Stimulated activated CD8-positive, alpha-beta memory T cell treated with anti-CD3 and anti-CD28 coated beads, Interleukin-15, amount 100 ng/mL, for 48 hours (primary cell): ENCODE measurements around the gene AK3.
A peak's percentile ranks its signal among the peaks of the same experiment; 100 is the strongest.
"Not testable (repeated sequence)": the region's sequence is repeated elsewhere in the genome, so short reads cannot be mapped to it uniquely, and the experiment has no call there.

Experiments used
- DNase-seq, 2 donors: peaks; one replicate each; pipeline ENCODE4 v3.0.0-alpha.2; 2020; ENCODE audit warnings: low read depth in 2 of 2

Gene AK3

DNA sequence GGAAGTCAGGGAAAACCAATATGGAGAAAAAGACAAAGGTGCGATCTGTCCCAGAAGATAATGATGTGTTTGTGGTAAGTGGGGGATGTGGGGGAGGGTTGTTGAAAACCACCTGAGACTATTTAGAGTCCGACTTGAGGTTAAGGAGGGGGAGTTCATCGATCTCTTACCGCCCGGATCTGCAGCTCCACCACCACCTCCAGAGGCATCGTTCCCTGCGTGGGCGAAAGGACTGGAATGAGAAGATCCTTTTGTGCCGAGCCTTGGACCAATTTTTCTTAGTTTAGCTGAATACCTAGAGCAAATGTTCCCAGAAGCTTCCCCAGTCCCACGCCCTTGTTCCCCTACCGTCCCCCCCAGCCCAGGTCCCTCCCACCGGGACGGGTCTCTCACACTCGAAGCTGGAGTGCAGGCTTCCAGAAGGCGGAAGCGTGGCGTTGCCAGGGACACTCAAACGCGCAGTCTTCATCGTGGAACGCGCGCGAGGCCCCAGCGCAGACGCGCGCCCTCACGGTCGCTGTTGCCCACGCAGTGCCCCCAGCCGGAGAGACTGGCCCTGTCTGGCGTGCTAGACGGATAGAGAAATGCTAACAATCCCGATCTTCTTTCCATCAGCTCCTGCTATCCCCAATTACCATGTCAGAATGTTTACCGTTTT, 74.8 kb downstream of the AK3 start, which contains the start of gene SPATA6L:
TSS of gene SPATA6L (minus strand) at position 439 of the 658 bp plus-strand sequence. CDS start at position 209, 230 bp downstream.
- DNase-seq = peak in 1 of 2 donors; percentile 15

GRCh38 chr9:4665357-4665756, 75.6 kb downstream of the AK3 start:
- no peak for DNase-seq

DNA sequence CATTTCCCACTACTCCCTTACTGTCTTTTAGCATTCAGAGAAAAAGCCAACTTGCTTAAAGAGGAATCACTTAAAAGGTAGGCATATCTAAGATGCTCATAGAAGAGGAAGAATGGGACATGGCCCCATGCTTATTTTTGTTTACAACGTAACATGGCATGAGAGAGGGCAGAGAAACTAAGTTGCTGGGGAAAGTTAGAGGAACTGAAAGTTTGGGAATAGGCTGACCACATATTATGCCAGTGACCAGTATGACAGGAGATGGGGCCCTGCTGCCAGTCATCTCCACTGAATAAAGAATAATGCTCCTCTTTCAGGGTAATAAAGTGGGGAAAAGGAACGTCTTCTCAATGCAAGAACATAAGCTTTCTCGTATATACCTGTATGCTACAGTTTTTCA, 77.0 kb downstream of the AK3 start:
- DNase-seq = no peak

DNA sequence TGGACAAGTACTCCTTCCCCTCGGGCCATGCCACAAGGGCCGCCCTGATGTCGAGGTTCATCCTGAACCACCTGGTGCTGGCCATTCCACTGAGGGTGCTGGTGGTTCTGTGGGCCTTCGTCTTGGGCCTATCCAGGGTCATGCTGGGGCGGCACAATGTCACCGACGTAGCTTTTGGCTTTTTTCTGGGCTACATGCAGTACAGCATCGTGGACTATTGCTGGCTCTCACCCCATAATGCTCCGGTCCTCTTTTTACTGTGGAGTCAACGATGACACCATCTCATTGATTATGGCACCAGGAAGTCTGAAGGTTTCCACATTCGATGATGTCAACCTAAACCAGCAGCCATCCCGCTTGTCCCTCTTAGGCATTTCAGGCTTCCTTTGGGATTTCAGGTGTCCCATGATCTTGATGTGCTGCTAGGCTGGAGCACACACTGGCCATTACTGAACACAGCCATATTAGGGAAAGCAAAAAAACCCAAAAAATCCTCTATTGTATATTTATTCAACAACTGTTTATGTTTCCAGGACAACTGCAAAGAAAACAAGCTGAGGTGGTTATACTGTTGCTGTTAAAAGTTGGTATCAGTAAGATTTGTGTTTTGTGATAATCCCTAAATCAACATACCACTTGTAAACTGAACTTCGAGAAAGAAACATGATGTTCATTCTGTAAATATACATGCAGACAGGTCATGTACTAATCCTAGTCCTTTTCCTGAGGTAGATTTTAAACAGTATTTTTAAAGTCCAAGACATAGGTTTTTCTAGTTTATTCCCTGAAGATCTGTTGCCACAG, 77.8 kb downstream of the AK3 start:
- no peak for DNase-seq

DNA sequence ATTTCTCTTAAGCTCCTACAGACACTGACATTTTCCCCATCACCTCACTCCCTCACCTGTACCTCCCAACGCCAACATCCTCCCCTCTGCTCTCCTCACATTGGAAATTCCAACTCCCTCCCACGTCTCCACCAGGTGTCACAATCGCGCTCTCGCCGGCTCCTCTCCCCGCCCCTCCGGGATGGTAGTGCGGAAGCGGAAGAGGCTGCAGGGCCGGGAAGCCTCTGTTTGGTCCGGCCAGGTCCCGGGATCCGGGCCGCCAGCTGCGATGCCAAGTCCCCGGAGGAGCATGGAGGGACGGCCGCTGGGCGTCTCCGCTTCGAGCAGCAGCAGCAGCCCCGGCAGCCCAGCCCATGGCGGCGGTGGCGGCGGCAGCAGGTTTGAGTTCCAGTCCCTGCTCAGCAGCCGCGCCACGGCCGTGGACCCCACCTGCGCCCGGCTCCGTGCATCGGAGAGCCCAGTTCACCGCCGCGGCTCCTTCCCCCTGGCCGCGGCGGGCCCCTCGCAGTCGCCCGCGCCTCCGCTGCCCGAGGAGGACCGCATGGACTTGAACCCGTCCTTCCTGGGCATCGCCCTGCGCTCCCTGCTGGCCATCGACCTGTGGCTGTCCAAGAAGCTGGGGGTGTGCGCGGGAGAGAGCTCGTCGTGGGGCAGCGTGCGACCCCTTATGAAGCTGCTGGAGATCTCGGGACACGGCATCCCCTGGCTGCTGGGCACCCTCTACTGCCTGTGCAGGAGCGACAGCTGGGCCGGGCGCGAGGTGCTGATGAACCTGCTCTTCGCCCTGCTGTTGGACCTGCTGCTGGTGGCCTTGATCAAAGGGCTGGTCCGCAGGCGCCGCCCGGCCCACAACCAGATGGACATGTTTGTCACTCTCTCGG, 78.7 kb downstream of the AK3 start, which contains the start of gene PLPP6:
TSS of gene PLPP6 (plus strand) at position 187 of the 881 bp plus-strand sequence. CDS start at position 269, 82 bp downstream.
- DNase-seq = peak; percentile 71 to 73

- DNase-seq = no peak
Observed at GRCh38 chr9:4661611-4662010, 79.4 kb downstream of the AK3 start.

DNA sequence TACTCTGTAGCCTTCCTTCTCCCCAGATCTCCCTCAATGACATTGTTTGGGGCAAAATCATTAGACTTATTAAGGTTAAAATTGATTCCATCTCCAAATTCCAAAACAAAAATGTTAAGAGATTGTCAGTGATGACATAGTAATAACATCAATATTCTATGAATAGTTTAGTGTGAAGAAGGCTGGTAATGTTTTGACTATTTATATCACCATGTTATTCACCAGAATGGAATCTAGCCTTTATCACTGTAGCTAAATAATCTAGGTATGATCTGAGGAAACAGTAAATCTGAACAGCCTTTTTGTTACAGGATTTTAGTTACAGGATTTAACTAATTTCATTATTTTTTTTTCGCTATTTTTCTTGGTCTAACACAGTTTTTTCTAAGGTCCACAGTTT, 79.8 kb downstream of the AK3 start:
- DNase-seq = no peak

- not testable (repeated sequence) for DNase-seq
Observed at GRCh38 chr9:4660665-4661064, 80.3 kb downstream of the AK3 start.
